GM20431 (cell line): ENCODE data around the gene ANO10.
"Not testable (repeated sequence)": the region's sequence is repeated elsewhere in the genome, so short reads cannot be mapped to it uniquely, and the experiment has no call there.

Experiments used
- in situ Hi-C: fragments of 300-500 bp; cut with MseI, MboI; formaldehyde crosslinking; loops from one replicate; pipeline ENCODE4 v1.15.0; 2020; ENCODE audit warnings: low sequenced_read_pairs; ENCODE audit not compliant: unreplicated experiment

ANO10 gene

DNA sequence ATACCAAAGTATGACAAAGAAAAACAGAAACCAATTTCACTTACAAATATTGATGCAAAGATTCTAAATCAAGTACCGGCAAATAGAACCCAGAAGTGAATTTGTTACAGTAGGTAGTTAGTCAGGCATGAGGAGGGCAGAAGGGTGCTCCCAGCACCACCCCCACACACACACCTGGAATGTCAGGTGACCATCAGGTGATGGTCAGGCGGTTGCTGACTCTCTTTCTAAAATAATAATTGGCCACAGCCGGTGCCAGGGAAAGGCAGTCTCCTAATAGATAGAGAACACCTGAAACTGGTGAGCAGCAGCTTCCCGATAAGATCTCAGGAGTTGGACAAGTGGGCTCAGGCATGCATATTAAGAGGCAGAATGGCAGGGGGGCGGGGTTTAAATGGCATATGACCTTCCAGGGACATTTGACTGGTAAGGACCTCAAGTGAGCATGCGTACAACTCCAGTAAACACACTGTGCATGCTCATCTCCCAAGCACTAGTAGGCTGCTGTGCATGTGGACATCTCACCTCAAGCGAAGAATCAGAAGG, 131.1 kb downstream of the ANO10 start:
- in situ Hi-C loops: no loop called here

DNA sequence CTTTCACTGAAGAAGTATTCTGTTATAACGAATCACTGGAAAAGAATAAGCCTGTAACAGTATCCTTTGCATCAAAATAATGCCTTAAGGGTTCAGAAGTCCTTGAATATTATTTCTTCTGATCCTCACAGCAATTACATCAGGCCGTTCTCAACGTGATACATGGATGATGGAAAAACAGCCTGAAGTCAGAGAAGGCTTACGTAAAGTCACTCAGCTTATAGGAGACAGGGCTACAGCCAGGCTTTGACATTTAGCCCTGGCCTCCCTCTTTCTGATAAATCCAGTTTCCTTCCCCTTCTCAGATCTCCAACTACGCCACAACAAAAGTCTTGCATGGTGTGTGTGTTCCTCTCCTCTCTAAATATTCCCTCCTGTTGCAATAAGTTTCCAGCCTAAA, 131.9 kb downstream of the ANO10 start:
- in situ Hi-C loops: no loop called here

DNA sequence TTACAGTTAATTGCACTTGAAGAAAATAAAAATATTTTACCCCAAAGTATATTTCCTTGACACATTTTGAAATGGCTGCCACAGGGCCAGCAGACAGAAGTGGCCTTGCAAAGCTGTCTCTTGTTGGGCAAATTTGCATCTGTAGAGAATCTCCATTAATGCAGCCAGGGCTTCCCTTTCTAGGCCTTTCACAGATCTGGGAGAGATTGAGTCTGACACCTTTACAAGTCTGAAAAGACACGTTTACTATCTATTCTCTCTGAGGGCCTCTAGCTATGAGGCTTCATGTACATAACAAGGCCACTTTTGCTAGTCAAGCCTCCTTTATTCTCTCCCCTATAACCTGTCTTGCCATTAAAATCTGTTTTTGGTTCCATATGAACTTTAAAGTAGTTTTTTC, 135.9 kb downstream of the ANO10 start:
- in situ Hi-C loops: no loop called here

DNA sequence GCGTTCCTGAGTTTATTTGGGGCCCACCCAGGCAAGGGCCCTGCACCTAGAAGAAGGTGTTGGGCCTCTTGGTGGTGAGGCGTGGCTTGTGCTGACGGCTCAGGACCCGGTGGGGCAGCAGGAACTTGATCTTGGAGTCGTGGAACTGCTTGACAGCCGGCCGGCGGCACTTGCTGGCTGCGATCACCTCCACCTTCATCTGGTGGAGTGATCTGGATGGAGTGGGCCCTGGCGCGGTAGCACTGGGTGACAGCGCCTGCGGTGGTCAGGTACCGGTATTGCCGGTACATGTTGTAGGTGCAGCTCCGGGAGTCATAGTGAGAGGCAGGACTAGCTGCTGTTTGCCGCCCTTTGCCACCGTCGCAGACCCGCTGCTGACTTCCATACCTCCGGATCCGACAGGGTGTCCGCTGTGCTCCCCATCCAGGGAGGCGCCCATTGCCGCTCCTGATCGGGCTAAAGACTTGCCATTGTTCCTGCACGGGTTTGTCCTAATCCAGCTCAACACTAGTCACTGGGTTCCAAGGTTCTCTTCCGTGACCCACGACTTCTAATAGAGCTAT, 136.8 kb downstream of the ANO10 start:
- in situ Hi-C loops: no loop called here

DNA sequence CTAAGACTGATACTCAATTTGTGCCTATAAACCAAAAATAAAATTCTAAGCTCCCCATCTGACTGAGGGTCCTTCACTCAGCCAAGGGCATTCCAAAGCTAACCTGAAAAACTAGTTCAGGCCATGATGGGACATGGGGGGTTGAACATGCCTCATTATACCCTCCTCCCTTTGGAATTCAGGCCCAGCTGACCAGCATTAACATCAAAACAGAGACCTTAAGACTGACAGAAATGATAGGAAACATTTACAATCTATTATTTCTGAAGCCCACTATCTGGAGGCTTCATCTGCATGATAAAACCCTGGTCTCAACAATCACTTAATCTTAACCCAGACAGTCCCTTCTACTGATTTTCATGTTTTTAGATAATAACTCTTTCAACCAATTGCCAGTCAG, 140.4 kb downstream of the ANO10 start:
- in situ Hi-C loops: no loop called here

DNA sequence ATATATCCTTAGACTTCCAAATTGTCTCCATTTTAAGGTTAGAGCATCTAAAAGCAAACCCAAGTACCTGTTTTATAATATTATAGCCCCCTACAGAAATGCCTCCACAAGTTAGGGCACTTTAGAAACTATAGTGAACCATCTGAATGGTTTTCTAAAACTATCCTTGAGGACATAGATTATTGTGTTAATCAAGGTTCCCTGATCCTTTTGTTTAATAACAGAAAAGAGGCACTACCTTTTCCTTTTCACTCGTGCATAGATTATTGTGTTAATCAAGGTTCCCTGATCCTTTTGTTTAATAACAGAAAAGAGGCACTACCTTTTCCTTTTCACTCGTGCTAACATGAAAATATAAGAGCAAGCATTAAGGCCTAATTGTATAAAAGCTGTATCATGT, 143.0 kb downstream of the ANO10 start:
- in situ Hi-C loops: not testable (repeated sequence)

DNA sequence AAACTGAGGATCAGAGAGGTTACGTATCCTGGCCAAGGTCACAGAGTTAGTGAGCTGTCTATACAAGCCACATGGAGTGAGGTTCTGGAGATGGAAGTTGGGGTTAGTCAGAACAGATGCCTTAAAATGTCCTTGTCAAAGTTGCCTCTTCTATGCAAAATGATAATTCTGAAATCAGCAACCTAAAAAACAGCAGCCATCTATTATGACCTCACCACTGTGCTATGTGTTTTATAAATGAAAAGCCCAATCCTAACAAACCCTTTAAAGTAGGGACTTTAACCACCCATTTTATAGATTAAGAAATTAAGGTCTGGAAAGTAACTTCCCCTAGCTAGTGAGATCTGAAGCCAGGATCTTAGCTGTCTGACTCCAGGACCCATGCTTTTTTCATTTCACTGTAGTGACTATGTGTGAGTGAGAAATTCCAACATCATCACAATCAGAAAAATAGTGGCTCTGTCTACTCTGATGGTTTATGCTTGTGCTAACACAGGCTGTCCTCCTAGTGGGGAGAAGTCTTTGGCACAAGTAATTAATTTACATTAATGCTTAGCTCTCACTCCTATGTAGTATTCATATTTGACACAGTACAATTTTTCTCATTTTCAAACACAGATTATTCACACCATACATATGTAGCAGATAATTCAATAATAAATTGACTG, 143.6 kb downstream of the ANO10 start:
- in situ Hi-C loops: no loop called here

DNA sequence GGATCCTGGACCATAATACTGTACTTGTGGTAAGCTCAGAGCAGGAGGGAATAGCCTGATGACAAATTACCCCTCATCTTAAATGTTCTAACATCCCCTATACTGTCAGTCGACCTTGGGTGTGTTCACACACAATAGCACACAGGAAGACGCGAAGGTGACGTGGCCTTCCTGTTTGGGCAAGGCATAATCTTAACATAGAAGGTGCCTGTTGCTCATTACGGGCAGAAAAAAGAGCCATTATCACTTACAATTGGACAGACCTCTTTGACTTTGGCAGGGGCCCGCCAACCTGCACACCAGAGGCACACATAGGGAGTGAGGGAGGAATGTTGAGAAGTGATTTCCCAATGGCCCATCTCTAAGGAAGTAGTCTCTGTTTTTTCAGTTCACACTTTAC, 144.2 kb downstream of the ANO10 start:
- in situ Hi-C loops: no loop called here

DNA sequence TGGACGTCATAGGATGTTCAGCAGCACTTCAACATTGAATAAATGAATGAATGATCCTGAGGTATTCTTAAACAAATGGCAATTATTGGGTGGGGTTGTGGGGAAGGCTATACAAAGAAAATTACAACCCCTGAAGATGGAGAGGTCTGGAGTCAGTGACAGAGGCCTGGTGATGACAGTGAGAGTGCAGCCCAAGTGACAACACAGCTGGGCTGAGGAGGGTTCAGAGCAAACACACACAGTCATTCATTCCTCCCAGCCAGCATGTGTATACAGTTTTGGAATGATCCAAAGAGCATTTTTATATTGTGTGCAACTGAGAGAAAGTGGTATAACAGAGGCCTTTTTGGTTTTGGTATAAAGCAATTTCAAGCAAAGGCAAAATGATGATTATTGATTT, 148.1 kb downstream of the ANO10 start:
- in situ Hi-C loops: no loop called here

DNA sequence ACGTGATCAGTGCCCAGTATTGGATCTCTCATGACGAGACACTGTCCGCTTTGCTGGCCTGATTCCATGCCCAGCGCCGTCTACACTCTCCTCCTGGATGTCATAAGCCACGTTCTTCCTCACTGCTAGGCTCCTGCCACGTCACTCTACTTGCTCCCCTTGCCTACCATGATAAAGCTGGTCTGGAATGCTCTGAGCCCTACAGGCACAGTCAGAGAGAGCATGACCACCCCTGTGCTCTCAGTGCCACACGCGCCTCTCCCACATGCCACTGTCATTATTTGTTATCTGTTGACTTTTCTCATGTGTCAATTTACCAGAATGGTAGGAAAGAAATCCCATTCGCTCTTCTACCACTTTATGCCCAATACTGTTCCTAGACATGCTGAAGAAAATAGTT, 148.6 kb downstream of the ANO10 start:
- in situ Hi-C loops: no loop called here

DNA sequence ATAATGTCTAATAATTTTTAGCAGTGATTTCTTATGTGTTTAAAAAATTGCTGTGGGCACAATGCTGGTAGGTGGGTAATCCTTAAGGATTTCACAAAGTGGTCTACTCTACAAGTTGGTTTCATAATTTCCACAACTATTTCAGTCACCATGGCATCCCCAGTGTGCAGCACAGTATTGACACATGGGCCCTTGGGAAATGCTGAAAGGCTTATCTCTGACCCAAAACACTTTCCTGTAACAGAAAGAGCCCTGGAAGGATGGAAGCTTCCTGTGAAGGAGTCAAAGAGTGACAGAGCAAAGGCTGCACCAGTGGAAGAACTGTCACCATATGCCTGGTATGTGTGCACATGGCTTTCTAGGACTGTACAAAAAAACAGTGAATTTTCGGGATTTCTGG, 153.7 kb downstream of the ANO10 start:
- in situ Hi-C loops: no loop called here

DNA sequence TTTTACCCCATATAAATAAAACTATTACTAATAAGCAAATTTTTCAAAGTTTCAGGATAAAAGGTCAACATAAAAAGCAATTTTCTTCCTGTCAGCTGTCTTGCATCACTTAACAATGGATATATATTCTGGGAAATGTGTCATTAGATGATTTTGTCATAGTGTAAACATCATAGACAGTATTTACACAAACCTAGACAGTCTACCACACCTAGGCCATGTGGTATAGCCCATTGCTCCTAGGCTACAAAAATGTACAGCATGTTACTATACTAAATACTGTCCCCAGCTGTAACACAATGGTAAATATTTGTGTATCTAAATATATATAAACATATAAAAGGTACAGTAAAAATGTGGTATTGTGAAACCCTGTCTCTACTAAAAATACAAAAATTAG, 156.7 kb downstream of the ANO10 start:
- in situ Hi-C loops: no loop called here

DNA sequence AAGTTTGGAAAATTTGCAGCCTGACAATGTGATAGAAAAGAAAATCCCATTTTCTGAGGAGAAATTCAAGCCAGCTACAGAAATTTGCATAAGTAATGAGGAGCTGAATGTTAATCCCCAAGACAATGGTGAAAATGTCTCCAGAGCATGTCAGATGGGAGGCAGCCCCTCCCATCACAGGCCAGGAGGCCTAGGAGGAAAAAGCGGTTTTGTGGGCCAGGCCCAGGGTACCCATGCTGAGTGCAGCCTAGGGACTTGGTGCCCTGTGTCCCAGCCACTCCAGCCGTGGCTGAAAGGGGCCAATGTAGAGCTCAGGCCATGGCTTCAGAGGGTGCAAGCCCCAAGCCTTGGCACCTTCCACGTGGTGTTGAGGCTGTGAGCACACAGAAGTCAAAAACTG, 159.2 kb downstream of the ANO10 start:
- in situ Hi-C loops: not testable (repeated sequence)

DNA sequence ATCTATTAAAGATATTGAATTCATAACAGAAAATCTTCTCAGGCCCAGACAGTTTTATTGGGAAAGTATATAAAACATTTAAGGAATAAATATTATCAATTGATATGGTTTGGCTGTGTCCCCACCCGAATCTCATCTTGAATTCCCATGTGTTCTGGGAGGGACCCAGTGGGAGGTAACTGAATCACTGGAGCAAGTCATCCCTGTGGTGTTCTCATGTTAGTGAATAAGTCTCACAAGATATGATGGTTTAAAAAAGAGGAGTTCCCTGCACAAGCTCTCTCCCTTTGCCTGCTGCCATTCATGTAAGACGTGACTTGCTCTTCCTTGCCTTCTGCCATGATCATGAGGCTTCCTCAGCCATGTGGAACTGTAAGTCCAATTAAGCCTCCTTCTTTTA, 160.5 kb downstream of the ANO10 start:
- in situ Hi-C loops: no loop called here

DNA sequence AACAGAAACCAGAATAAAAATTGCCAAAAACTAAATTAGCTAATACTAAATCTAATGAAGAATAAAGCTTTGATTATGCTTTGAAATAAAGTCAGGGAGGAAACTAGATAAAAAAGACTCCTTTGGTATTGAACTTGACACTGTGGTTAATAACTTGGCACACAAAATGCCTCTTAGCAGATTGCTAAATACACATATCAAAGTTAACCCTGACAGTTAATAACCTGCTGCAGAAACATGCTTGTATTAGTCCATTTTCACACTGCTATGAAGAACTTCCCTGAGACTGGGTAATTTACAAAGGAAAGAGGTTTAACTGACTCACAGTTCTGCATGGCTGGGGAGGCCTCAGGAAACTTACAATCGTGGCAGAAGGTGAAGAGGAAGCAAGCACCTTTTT, 164.8 kb downstream of the ANO10 start:
- in situ Hi-C loops: not testable (repeated sequence)

DNA sequence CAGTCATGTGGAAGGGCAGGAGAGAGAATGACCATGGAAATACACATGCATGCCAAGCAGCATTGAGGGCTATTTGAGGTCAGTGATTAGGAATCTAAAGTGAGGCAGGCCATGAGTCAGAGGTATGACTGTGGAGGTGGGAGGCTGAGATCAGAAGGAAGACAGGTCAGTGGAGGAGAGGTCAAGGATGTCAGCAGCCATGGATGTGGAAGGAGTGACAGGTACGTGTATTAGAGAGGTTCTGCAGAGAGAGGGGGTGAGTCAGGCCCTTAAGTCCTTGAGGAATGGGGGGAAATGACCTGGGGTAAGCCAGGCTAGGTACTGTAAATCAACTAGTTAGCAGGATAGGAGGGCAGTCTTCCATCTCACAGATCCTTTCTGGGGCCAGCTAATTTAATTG, 166.6 kb downstream of the ANO10 start:
- in situ Hi-C loops: no loop called here

DNA sequence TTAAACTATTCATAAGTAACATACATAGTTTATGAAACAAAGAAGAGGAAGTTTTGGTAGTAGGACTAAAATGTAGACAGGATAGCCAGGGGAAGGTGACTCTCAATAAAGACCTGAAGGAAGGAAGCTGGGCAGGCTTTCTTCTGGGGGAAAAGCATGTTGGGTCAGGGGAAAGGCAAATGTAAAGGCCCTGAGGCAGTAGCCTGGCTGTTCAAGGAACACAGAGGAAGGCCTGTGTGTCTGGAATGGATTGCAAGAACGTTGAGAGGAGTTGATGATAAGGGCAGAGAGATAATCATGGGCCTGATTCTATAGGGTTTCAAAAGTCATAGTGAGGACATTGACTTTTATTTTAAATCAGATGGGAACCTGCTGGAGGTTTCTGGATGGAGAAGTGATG, 167.8 kb downstream of the ANO10 start:
- in situ Hi-C loops: no loop called here

DNA sequence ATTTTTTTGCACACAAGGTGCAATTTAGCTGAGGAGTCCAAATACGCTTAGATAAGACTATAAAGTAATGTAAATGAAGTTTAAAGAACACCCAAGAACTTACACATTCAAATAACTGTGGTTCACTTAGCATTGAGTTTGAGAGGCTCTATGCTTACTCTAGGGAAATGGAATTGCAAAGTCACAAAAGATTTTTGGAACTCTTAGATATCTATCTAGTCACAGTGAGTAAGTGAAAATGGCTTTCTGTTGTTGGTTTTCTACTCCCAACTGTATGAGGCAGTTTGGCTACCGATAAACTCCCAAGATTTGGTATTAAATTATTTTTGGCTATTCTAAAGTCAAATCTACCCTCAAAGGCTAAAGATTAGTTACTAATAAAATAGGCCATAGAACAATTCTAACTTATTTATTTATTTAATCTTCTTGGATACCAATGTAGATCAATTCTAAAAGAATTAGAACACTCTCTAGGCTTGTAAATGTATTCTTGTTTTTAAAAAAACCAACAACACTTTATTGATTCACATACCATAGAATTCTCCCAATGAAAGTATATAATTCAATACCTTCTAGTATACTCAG, 170.0 kb downstream of the ANO10 start:
- in situ Hi-C loops: no loop called here

DNA sequence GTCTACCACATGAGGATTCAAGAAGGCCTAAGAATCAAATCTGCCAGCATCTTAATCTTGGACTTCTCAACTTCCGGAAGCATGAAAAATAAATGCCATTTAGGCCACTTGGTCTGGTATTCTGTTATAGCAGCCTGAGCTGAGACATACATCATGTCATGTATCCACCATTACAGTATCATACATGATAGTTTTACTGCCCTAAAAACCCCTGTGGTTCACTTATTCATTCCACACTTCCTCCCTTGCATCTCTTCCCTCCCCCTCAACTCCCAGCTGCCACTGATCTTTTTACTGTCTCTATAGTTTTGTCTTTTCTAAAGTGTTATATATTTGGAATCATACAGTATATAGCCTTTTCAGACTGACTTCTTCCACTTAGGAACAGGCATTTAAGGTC, 173.7 kb downstream of the ANO10 start:
- in situ Hi-C loops: no loop called here

DNA sequence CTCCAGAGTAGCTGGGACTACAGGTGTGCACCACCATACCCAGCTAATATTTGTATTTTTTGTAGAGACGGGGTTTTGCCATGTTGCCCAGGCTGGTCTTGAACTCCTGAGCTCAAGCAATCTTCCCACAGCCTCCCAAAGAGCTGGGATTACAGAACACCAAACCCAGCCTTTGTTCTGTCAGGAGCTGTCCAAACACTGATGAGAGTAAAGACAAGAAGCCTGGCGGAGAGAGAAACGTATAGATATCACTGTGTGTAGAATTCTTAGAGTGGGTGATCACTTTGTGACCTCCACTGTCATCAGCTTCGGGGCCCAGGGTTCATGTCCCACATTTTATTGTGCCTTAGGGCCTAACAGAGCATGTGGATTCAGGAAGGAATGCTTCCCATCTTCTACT, 176.0 kb downstream of the ANO10 start:
- in situ Hi-C loops: no loop called here

DNA sequence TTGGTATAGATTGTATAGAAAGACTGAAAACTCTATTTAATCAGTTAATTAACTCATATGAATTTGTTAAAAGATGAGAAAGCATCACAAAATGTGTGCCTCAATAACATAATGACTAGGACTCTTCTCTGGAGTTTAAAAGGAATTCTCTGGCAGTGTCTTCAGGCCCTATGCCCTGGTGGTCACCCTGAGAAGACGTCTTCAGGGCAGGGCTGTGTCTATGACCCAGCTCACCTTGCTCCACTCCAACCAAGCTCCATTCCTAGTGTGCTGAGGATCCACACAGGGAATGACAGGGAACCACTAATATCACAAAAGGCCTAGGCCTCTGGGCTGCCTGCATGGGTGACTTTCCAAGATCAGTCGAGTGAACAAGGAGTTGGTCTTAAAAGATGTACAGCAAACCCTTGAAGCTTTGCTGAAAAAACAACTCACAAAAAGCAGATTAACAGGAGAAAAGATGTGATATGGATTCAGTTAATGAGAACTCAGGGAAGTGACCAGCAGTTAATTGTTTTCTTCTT, 178.9 kb downstream of the ANO10 start:
- in situ Hi-C loops: no loop called here
